ENCODE data around the gene PAPOLA.

DNA sequence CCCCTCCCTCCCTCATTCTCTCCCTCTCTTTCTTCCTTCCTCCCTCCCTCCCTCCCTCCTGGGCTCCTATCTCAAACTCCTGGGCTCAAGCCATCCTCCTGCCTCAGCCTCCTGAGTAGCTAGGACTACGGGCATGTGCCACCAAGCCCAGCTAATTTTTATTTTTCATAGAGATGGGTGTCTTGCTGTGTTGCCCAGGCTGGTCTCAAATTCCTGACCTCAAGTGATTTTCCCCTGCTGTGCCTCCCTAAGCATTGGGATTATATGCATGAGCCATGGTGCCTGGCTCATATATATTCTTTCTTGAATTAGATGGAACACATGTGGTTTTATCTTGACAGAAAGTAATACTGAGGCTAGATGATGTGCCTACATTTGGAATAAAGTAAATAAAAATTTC lies 14.2 kb downstream of the PAPOLA start:
- TF ChIP-seq, protein P1, sequence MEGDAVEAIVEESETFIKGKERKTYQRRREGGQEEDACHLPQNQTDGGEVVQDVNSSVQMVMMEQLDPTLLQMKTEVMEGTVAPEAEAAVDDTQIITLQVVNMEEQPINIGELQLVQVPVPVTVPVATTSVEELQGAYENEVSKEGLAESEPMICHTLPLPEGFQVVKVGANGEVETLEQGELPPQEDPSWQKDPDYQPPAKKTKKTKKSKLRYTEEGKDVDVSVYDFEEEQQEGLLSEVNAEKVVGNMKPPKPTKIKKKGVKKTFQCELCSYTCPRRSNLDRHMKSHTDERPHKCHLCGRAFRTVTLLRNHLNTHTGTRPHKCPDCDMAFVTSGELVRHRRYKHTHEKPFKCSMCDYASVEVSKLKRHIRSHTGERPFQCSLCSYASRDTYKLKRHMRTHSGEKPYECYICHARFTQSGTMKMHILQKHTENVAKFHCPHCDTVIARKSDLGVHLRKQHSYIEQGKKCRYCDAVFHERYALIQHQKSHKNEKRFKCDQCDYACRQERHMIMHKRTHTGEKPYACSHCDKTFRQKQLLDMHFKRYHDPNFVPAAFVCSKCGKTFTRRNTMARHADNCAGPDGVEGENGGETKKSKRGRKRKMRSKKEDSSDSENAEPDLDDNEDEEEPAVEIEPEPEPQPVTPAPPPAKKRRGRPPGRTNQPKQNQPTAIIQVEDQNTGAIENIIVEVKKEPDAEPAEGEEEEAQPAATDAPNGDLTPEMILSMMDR (IDR thresholded peaks at IDR 0.05), result no peak
- TF ChIP-seq MAZ (IDR thresholded peaks at IDR 0.05; ENCODE audit: borderline replicate concordance, low read depth, low read length) (no peak), RAD21 (conservative IDR thresholded peaks at IDR 0.05 in 1 of 2, IDR thresholded peaks at IDR 0.05 in 1 of 2) (no peak), BHLHE40 (IDR thresholded peaks at IDR 0.05; ENCODE audit: low read depth, low read length) (no peak), CBX8 (IDR thresholded peaks at IDR 0.05) (no peak), HEYL (CRISPR knock-in tag; IDR thresholded peaks at IDR 0.05) (no peak)
